GM18951 (cell line): ENCODE measurements around the gene TSLP.

Experiments
- POLR2A ChIP-seq: IDR thresholded peaks from 4 replicates; pipeline ENCODE4 v1.6.1; 2011; ENCODE audit warnings: mild to moderate bottlenecking; ENCODE audit not compliant: insufficient read length, insufficient read depth; ENCODE audit errors: extremely low read depth
- in situ Hi-C: fragments of 300-500 bp; cut with MboI; formaldehyde crosslinking; loops from one replicate; pipeline ENCODE4 v1.12.0; 2022; ENCODE audit warnings: low sequenced_read_pairs, mixed read lengths, inconsistent platforms; ENCODE audit not compliant: unreplicated experiment

TSLP gene

DNA sequence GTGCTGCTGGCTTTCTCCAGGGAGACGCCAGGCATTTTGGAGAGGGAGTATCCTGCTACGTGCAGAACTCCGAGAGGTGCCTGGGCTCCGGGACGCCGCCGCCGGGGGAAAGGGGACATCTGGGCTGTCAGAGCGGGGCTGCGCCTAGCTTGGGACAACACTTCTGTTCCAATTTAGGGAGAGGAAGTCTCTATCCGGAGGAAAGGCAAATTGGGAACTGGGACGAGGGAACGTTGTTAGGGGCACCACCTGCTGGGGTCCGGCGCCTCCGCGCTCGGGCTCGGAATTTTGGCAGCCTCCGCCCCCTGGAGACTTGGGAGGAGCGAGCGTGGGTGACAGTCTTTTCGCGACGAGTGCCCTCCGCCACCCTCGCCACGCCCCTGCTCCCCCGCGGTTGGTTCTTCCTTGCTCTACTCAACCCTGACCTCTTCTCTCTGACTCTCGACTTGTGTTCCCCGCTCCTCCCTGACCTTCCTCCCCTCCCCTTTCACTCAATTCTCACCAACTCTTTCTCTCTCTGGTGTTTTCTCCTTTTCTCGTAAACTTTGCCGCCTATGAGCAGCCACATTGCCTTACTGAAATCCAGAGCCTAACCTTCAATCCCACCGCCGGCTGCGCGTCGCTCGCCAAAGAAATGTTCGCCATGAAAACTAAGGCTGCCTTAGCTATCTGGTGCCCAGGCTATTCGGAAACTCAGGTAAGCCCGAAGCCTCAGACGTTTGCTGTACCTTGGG lies 1.6 kb downstream of the TSLP start:
- TF ChIP-seq POLR2A = no peak
- in situ Hi-C loops = no loop called here

- in situ Hi-C loops = no loop called here
- TF ChIP-seq POLR2A = no peak
These were observed 2.7 kb downstream of the TSLP start for GRCh38 chr5:111074244-111074643.

DNA sequence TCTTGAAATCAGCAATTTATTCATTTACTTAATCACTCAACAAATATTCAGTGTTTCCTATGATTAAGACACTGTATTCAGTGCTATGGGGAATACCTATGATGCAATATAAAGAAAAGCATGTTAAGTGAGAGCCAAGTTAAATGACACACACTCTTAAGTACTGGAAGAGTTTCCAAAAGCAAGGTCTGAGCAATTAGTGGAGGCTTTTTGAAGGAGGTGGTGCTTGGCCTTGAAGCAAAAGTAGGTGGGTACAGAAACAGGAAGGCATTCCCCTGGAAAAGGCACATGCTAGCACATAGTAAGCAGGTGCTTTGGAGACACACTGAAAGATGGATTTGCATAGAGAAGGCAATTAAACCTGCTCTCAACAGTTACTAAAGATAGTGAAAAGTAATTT lies 4.0 kb downstream of the TSLP start:
- no peak for TF ChIP-seq POLR2A
- in situ Hi-C loops = no loop called here

DNA sequence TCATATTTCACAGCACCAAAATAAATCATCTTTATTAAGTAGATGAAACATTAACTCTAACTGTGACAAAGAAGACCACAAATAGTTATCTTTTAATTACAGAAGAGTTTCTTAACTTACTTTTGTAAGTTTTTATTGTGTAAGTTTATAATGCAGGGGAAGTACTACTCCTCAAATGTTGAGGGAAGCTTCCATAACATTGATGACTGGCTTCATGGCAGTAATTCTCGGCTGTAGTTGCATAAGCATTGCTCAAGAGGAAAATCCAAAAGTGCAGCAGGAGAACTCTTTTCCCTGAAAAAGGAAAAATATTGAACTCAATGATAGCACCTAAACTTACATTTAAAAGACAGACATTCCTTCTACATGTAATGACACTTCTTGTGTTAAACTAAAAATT lies 4.6 kb downstream of the TSLP start:
- TF ChIP-seq POLR2A = no peak
- in situ Hi-C loops = no loop called here

DNA sequence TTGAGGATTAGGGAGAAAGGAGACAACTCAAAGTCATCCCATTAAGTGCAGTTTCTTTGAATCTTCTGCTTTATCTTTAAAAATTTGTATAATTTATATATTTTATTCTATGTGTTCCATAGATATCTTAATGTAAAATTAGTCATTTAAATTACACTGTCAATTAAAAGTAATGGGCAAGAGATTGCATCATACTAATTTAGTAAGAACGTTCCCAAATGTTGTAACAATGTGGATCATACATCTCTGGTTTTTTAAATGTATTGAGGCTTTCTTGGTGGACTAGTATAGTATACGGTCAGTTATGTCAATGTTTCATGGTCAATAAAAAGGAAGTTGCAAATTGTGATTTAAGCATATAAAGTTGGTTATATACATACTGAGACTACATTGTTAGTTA lies 6.2 kb downstream of the TSLP start:
- in situ Hi-C loops = no loop called here
- TF ChIP-seq POLR2A = no peak

DNA sequence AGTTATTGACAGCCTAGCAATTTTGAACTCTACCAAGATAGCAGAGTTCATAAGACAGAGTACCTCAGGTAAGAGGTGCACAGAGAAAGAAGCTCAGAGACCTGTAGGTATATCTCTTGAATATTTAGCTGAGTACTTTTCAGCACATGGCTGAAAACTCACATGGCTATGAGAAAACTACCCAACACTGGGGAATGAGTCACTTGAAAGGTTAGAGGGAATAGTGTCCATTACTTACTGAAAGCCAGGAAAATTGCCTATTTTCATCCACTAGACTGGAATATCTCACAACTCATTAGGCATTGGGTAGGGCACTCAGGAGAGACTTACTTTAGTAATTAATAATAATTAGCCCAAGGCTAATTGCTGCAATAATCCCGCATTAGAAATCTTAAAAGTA lies 8.3 kb downstream of the TSLP start:
- in situ Hi-C loops = no loop called here
- TF ChIP-seq POLR2A = no peak

GRCh38 chr5:111083323-111083722 lies 11.8 kb downstream of the TSLP start:
- in situ Hi-C loops = no loop called here
- no peak for TF ChIP-seq POLR2A

DNA sequence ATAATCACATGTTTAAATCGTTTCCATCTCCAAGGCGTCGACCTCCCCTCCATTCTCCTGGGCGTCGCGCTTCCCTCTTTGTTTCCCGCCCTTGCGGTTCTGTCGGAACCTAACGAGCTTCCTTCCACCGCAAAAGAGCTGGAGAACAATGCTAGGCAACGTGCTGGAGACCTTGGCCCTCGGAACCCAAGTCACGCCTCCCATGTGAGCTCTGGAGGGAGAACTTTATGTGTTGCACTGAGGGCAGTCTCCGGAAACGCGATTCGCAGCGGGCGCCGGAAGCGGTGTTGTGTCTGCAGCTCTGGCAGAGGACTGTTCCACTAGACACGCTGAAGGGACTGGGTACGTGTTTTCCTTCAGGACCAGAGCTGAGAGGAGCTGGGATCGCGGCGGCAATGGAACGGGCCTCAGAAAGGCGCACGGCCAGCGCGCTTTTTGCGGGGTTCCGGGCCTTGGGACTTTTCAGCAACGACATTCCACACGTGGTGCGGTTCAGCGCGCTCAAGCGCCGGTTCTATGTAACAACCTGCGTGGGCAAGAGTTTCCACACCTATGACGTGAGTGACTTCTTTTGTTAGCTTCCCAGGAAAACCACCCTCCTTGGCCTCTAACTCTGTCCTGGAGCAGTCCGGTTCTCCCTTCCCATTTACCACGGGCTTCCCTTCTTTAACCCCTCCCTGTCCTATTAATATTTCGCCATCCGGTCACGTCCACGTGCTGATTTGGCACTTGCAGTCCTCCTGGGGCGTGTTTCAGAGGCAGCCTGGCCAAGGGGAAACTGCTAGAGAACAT lies 20.7 kb downstream of the TSLP start, which contains the start of gene WDR36:
Gene WDR36, plus strand, starts transcription at position 287 of the 792 bp plus-strand sequence. Its CDS starts 109 bp downstream, at position 396.
- peak; percentile 84 for TF ChIP-seq POLR2A

DNA sequence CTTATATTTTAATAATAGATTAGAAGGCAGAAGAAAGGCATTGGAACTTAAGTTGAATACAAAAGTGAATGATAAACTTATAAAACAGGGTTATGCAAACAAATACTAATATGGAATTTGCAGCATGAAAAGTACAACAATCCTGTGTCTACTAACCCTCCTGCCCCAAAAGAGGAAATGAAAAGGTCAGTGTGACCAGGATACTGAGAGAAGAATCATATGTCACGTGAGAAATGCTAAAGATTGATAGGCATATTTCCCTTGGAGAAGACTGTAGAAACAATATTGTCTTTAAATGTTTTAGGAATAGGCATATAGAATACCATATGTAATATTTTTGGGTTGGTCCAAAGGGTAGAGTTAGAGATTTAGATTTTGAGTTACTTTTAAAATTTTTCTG lies 24.5 kb downstream of the TSLP start:
- TF ChIP-seq POLR2A = no peak
- in situ Hi-C loops = no loop called here

More for the DNA sequence above, 20.7 kb downstream of the TSLP start, which contains the start of gene WDR36:
- in situ Hi-C loops = no loop called here

- in situ Hi-C loops = no loop called here
- no peak for TF ChIP-seq POLR2A
These were observed 27.7 kb downstream of the TSLP start for GRCh38 chr5:111099058-111099778.

- in situ Hi-C loops = no loop called here
- no peak for TF ChIP-seq POLR2A
These were observed 34.9 kb downstream of the TSLP start for GRCh38 chr5:111106320-111106948.

- in situ Hi-C loops = no loop called here
- no peak for TF ChIP-seq POLR2A
These were observed 35.9 kb downstream of the TSLP start for GRCh38 chr5:111107371-111107770.

GRCh38 chr5:111111956-111112355 lies 40.4 kb downstream of the TSLP start:
- in situ Hi-C loops = no loop called here
- no peak for TF ChIP-seq POLR2A
